AG09309 (cell line): ENCODE data around the gene ZNHIT3.
"Not testable (repeated sequence)": the region's sequence is repeated elsewhere in the genome, so short reads cannot be mapped to it uniquely, and the experiment has no call there.

ENCODE experiments used
- DNase-seq: peaks from one replicate; pipeline ENCODE4 v3.0.0-alpha.2; 2010; ENCODE audit warnings: low read depth
- H3K4me3 ChIP-seq: 2 replicates; pipeline ENCODE4 v1.5.1; 2011; ENCODE audit warnings: mild to moderate bottlenecking, low read depth, low read length, moderate library complexity; ENCODE audit not compliant: control insufficient read depth
- TF ChIP-seq, protein P1 (sequence below): IDR thresholded peaks from 2 replicates; pipeline ENCODE4 v1.5.1; 2011; ENCODE audit warnings: mild to moderate bottlenecking, low read depth, low read length, inconsistent platforms; ENCODE audit not compliant: insufficient read depth, control insufficient read depth; ENCODE audit errors: missing control alignments

ZNHIT3 gene

DNA sequence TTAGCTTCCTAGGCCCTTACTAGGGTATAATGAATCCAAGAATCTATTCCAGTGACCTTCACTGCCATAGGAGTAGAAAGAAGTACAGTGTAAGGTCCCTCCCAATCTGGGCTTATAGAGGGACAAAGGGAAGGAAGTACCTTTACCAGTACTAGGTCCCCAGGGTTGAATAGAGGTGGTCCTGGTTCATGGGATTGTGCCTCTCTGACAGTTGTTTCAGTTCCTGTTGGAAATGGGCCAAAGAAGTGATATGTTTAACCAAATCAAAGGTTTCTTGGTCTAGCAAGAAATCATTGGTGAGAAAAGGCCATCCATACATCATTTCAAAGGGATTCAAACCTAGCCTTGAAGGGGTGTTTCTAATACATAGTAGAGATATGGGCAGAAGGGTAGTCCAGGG lies 16.0 kb upstream of the ZNHIT3 start:
- TF ChIP-seq, protein P1, sequence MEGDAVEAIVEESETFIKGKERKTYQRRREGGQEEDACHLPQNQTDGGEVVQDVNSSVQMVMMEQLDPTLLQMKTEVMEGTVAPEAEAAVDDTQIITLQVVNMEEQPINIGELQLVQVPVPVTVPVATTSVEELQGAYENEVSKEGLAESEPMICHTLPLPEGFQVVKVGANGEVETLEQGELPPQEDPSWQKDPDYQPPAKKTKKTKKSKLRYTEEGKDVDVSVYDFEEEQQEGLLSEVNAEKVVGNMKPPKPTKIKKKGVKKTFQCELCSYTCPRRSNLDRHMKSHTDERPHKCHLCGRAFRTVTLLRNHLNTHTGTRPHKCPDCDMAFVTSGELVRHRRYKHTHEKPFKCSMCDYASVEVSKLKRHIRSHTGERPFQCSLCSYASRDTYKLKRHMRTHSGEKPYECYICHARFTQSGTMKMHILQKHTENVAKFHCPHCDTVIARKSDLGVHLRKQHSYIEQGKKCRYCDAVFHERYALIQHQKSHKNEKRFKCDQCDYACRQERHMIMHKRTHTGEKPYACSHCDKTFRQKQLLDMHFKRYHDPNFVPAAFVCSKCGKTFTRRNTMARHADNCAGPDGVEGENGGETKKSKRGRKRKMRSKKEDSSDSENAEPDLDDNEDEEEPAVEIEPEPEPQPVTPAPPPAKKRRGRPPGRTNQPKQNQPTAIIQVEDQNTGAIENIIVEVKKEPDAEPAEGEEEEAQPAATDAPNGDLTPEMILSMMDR: no peak
- DNase-seq: no peak
- H3K4me3 ChIP-seq: no peak overlapping the region

DNA sequence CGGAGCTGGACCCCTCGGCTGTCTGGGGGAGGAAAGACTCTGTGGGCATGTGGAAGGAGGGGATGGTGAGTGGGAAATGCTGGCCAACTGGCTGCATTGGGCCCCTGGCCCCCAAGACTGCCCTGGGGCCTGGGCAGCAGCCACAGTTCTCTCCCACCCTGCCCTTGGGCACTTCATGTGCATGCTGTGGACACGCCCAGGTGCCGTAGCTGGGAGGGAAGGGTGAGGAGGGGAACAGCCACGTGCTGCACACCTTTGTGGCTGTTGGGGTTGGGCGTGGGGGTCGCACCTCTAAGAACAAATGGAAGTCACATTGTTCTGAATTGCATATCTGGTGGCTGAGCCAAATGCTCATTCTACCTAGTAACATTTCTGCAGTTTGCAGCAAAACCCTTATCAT lies 11.9 kb upstream of the ZNHIT3 start:
- DNase-seq: no peak
- no peak overlapping the region for H3K4me3 ChIP-seq
- TF ChIP-seq, protein P1: no peak

DNA sequence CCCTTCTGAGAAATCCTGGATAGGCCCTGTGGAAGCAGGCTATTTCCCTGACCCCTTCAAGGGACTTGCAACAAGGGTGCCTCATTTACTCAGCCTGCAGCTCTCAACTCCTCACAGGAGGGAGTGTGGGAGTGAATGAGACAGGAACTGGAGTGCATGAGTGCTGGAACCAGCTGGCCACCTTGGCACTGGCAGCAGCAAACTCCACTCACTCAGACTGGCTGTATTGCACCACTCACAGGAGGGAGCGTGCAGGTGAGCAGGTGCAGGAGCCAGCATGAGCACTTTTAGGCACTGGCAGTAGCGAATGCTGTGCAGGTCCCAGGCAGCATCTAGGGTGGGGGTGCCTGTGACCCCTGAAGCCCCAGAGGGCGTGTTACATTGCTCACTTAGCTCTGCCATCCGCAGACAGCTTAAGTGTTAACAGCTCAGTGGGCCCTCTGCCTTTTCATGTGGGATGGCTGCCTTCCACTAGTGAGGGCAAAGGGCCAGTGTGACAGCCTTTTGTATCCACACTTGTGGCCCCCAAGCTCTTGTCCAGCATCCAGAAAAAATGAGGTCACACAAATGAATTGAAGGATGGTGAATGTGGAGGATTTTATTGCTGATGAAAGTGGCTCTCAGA lies 11.0 kb upstream of the ZNHIT3 start:
- no peak for DNase-seq
- no peak overlapping the region for H3K4me3 ChIP-seq
- TF ChIP-seq, protein P1: no peak

DNA sequence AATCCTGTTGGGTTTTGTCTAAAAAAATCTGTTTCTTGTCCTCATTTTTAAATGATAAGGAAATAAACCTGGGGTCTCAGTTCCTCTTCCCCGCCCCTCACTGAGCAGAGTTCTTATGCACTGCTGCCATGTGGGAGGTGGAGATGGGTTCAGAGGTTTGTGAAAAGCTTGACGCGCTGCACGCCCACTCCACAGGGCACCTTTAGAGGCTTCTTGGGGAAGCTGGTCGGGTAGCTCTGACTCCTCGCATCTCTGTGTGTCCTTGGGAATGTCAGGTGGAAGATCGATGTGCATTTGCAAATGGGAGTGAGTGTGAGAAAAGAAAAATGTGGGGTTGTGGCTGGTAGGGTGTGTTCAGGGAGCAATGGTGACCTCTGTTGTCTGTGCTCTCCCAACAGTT lies 4.7 kb upstream of the ZNHIT3 start:
- no peak overlapping the region for H3K4me3 ChIP-seq
- TF ChIP-seq, protein P1: no peak
- DNase-seq: no peak

DNA sequence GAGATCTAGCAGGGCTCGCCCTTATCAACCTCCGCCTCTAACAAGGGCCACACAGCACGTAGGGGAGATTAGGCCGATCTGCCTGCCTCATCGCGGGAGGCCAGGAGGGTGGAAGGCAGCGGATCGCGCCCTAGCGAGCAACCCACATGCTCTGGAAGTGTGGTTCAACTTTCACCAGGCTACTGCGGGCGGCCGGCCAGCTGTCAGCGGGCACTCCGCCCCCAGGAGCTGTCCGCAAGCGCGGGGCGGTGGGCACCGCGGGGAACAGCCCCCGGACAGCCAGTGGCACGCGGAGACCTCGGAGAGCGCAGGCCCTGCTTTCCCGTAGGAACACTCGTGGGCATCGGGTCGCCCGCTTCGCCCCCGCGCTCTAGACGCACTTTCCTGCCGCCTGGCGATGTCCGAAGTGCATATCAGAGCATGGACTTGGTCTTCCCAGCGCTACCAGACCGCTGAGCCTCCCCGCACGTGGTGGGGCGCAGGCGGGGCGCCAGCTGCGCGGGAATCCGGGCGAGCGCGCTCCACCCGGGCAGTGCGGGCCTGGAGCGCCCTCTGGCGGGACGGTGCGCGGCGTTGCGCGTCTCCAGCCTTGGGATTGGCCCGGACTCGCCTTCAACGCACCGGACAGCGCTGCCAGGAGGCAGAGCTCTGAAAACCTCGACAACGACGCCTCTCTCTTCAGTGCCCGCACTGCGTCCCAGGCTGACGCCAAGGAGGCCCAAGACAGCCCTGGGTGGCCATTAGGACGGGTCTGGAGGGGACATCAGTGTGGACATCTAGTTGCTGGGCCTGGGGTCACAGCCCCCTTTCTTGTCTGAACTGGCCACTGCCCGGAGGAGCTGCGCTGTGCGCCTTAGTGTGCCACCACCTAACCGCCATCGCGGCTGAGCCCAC lies 3.6 kb upstream of the ZNHIT3 start:
- no peak for DNase-seq
- H3K4me3 ChIP-seq: peak overlapping the region; percentile 22
- TF ChIP-seq, protein P1: peak; percentile 71

DNA sequence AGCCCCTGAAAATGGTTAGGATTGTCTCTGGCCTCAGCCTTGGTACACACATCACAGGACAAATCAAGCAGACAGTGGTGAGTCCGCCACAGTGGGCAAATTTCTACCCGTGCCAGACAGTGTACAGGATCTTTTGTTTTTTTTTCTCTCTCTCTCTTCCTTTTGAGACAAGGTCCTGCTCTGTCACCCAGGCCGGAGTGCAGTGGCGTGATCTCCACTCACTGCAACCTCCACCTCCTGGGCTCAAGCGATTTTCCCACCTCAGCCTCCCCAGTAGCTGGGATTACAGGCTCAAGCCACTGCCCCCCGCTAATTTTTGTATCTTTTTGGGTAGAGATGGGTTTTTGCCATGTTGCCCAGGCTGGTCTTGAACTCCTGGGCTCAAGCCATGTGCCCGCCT lies 2.5 kb upstream of the ZNHIT3 start:
- H3K4me3 ChIP-seq, DNase-seq: not testable (repeated sequence)

DNA sequence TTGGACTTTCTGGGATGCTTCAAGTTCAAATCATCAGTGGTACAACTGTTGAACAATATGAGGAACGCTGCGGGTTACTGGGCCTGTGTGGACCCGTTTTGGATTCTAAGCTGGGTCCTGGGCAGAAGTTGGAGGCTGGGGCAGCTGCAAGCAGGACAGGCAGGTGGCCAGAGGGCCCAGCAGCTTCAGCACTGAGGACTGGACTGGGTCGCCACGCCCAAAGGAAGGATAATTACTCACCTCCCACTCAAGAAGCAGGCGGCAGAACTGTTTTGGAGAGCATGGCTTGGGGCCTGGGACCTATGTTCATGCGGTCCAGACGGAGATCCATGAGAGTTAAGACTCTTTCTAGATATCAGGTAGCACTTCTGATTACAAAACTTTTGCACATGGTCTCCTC lies 1.5 kb upstream of the ZNHIT3 start:
- no peak for DNase-seq
- TF ChIP-seq, protein P1: no peak
- H3K4me3 ChIP-seq: no peak overlapping the region
